Measurements from ENCODE around the gene SOWAHB.

SOWAHB gene

DNA sequence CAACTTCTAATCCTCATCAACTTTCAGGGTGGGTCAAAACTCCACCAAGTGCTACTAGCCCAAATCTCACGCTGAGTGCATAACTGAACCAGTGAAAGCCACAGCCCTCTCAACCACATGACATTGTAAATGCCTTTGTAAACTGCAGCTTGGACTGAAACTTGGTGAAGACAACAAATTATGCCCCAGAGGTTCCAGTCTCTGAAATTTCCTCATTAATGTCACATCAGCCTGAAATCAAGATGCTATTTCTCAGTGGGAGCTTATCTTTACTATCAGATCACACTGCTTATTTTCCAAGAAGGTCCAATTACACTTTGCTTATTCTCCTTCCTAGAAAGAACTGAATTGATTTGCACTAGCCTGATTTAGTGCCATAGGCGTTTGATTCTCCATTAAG lies 46.6 kb downstream of the SOWAHB start:
- no peak for DNase-seq (ENCODE audit: low read depth)

DNA sequence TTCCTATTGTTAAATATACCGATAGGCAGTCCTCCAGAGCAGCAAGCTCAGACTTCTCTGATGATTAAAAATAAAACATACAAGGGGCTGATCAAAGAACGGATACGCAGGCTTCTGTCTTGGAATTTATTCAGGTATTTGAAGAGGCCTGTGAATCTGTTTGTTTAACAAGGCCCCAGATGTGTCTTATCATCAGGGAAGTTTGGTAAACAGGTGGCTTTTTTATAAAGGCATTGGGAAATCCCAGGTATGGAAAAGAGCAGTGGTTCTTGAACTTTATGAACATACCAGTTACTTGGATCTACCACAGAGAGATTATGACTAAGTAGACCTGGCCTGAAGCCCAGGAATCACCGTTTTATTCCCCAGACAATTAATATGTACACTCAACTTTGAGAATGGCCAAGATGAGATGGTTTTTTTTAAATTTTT lies 47.9 kb downstream of the SOWAHB start:
- DNase-seq (ENCODE audit: low read depth) = no peak

All from stimulated activated CD8-positive, alpha-beta memory T cell treated with anti-CD3 and anti-CD28 coated beads, Interleukin-7, amount 100 ng/mL, for 24 hours (primary cell).